OCI-LY7 (cell line): ENCODE measurements around the gene SNX14. TPM values are rescaled to one million over a fixed set of nuclear protein-coding genes. Genes with fewer than 3 reads are reported as not detected.
A peak's percentile ranks its signal among the peaks of the same experiment; 100 is the strongest.

Experiments used
- BruUV-seq: library from RNA; stranded (reverse); fragments of 400-500 nt; replicated peaks from 2 replicates; lab custom pipeline; 2021; lab: Mats Ljungman, UMichigan
- CTCF ChIA-PET: fragments of 300-600 bp; sonication (Branson Sonifier 250); formaldehyde crosslinking; loops from one replicate; lab custom pipeline; 2022; ENCODE audit warnings: antibody characterized with exemption; ENCODE audit not compliant: unreplicated experiment; lab: Charles Lee
- POLR2A ChIA-PET: fragments of 300-600 bp; sonication (Branson Sonifier 250); formaldehyde crosslinking; loops from one replicate; lab custom pipeline; 2022; ENCODE audit warnings: antibody characterized with exemption; lab: Charles Lee
- DNase-seq: peaks from one replicate; pipeline ENCODE4 v3.0.0-alpha.2; 2015; ENCODE audit warnings: low spot score
- H2AFZ ChIP-seq: fragments of 200-600 bp; sonication (generic), shearing (Covaris generic); 2 replicates; pipeline ENCODE4 v1.6.1; 2014; ENCODE audit warnings: mild to moderate bottlenecking, antibody characterized with exemption, low read length, moderate library complexity
- H3K27ac ChIP-seq: fragments of 200-600 bp; sonication (generic); 2 replicates; pipeline ENCODE4 v1.5.1; 2014; ENCODE audit warnings: mixed run types, low read depth, mild to moderate bottlenecking, moderate library complexity, low read length, inconsistent platforms; ENCODE audit not compliant: poor library complexity, severe bottlenecking
- H3K36me3 ChIP-seq: fragments of 200-600 bp; sonication (generic); 2 replicates; pipeline ENCODE4 v1.6.1; 2014; ENCODE audit warnings: mild to moderate bottlenecking, antibody characterized with exemption, low read length, moderate library complexity, mixed read lengths; ENCODE audit not compliant: insufficient read depth
- H3K4me1 ChIP-seq: fragments of 200-600 bp; sonication (generic); 2 replicates; pipeline ENCODE4 v1.5.1; 2014; ENCODE audit warnings: mild to moderate bottlenecking, low read length; ENCODE audit not compliant: insufficient read depth, poor library complexity, severe bottlenecking
- H3K4me2 ChIP-seq: fragments of 200-600 bp; sonication (generic); 2 replicates; pipeline ENCODE4 v1.6.1; 2014; ENCODE audit warnings: mild to moderate bottlenecking, low read length
- H3K4me3 ChIP-seq: fragments of 200-600 bp; sonication (generic); 2 replicates; pipeline ENCODE4 v1.5.1; 2014; ENCODE audit warnings: mild to moderate bottlenecking, low read depth, low read length; ENCODE audit not compliant: poor library complexity, severe bottlenecking
- H3K79me2 ChIP-seq: fragments of 200-600 bp; sonication (generic); 2 replicates; pipeline ENCODE4 v1.6.1; 2016; ENCODE audit warnings: low read depth, mild to moderate bottlenecking, low read length, moderate library complexity, mixed read lengths; ENCODE audit not compliant: insufficient read depth
- H3K9me2 ChIP-seq: fragments of 200-600 bp; sonication (generic); 2 replicates; pipeline ENCODE4 v1.6.1; 2016; ENCODE audit warnings: mild to moderate bottlenecking, low read length, mixed read lengths; ENCODE audit not compliant: insufficient read depth
- H3K9me3 ChIP-seq: fragments of 200-600 bp; sonication (generic); 2 replicates; pipeline ENCODE4 v1.6.1; 2014; ENCODE audit warnings: mild to moderate bottlenecking, mixed run types, low read length, mixed read lengths
- H4K20me1 ChIP-seq: fragments of 200-600 bp; sonication (generic); 2 replicates; pipeline ENCODE4 v1.6.1; 2014; ENCODE audit warnings: mild to moderate bottlenecking, antibody characterized with exemption, low read length, moderate library complexity, mixed read lengths; ENCODE audit not compliant: insufficient read depth
- CTCF ChIP-seq: fragments of 200-600 bp; sonication (generic); conservative IDR thresholded peaks from 2 replicates; pipeline ENCODE4 v1.5.1; 2014; ENCODE audit warnings: mild to moderate bottlenecking, antibody characterized with exemption, low read length, moderate library complexity, mixed read lengths
- EZH2phosphoT487 ChIP-seq: fragments of 200-600 bp; sonication (generic); IDR thresholded peaks from 2 replicates; pipeline ENCODE4 v1.6.1; 2018; ENCODE audit warnings: low read depth, borderline replicate concordance, mild to moderate bottlenecking, mixed run types, antibody characterized with exemption, low read length, moderate library complexity, mixed read lengths
- intact Hi-C: fragments of 100-400 bp; cut with micrococcal nuclease; formaldehyde crosslinking; loops from one replicate; pipeline ENCODE4 v1.10.0; 2022; ENCODE audit not compliant: unreplicated experiment
- total RNA-seq, 2 experiments: library from RNA; depleted of rRNA in 1 of 2; stranded (reverse); fragments of >200 nt in 1 of 2; shearing (Covaris generic) in 1 of 2; gene quantifications; 2 replicates each; pipeline ENCODE4 v1.2.3, GENCODE V29; 2014 to 2022

Gene SNX14
- total RNA-seq, 2 experiments from 2014 or later = 73.4 to 75.3 TPM

GRCh38 chr6:85641897-85642773 is 48.5 kb upstream of the SNX14 start:
- BruUV-seq = no TSS peak

GRCh38 chr6:85641522-85641896 is 47.9 kb upstream of the SNX14 start:
- no peaks in the 10 kb centered on the region for H3K9me2 ChIP-seq
- H3K4me1 ChIP-seq = peaks cover 49% of the 10 kb centered on the region
- TF ChIP-seq CTCF (no peak), EZH2phosphoT487 (no peak)
- peaks cover 50% of the 10 kb centered on the region for H4K20me1 ChIP-seq
- no TSS peak for BruUV-seq
- peaks cover 64% of the 10 kb centered on the region for H3K36me3 ChIP-seq
- CTCF ChIA-PET = no interaction called here
- H3K79me2 ChIP-seq = peaks cover 66% of the 10 kb centered on the region
- H3K4me3 ChIP-seq = peak overlapping the region; percentile 93
- POLR2A ChIA-PET = interaction anchor here (0.9 to 12.7 kb wide), 6 partner anchors 9 to 46 kb away, joined by 3 to 362 read pairs (median 15); partner anchors contain the start of gene SNX14
- no peak overlapping the region for H2AFZ ChIP-seq
- H3K27ac ChIP-seq = peak overlapping the region; percentile 87
- H3K4me2 ChIP-seq = peak overlapping the region; percentile 87
- intact Hi-C loops = loop anchor here (2.0 kb wide), 1 partner anchor 19 kb away; no protein-coding TSS in a partner anchor
- DNase-seq = peak; percentile 22
- peaks cover 8% of the 10 kb centered on the region; the same call in 1 of the 2 replicates for H3K9me3 ChIP-seq

More at GRCh38 chr6:85641897-85642773, 48.5 kb upstream of the SNX14 start:
- Histone ChIP-seq H3K9me2 (no peaks in the 10 kb centered on the region), H3K4me1 (peaks cover 49% of the 10 kb centered on the region), H3K4me3 (peak overlapping the region; percentile 93), H3K36me3 (peaks cover 57% of the 10 kb centered on the region), H4K20me1 (peaks cover 44% of the 10 kb centered on the region), H3K79me2 (peaks cover 60% of the 10 kb centered on the region), H3K9me3 (peaks cover 8% of the 10 kb centered on the region; the same call in 1 of the 2 replicates), H3K27ac (peak overlapping the region; percentile 87), H3K4me2 (peak overlapping the region; percentile 87), H2AFZ (no peak overlapping the region)
- ChIA-PET POLR2A (interaction anchor here (0.6 to 12.7 kb wide), 15 partner anchors 10 to 1245 kb away, joined by 3 to 362 read pairs (median 4); partner anchors contain the start of gene SNX14), CTCF (no interaction called here)
- peak; percentile 66 for DNase-seq
- TF ChIP-seq CTCF (no peak), EZH2phosphoT487 (no peak)
- intact Hi-C loops = loop anchor here (2.0 kb wide), 1 partner anchor 19 kb away; no protein-coding TSS in a partner anchor
